ENCODE results near the gene MPHOSPH6.
"Not testable (repeated sequence)": the region's sequence is repeated elsewhere in the genome, so short reads cannot be mapped to it uniquely, and the experiment has no call there.

The MPHOSPH6 gene

GRCh38 chr16:82176204-82176603 is 6.2 kb upstream of the MPHOSPH6 start:
- DNase-seq (ENCODE audit: extremely low read depth in 1 of 2, low read depth in 1 of 2): no peak

GRCh38 chr16:82175627-82176026 is 5.6 kb upstream of the MPHOSPH6 start:
- no peak for DNase-seq (ENCODE audit: extremely low read depth in 1 of 2, low read depth in 1 of 2)

- DNase-seq (ENCODE audit: extremely low read depth in 1 of 2, low read depth in 1 of 2): no peak
These were observed 2.4 kb downstream of the MPHOSPH6 start for GRCh38 chr16:82167670-82168069.

GRCh38 chr16:82160226-82160625 is 9.8 kb downstream of the MPHOSPH6 start:
- DNase-seq (ENCODE audit: extremely low read depth in 1 of 2, low read depth in 1 of 2): no peak

- DNase-seq (ENCODE audit: extremely low read depth in 1 of 2, low read depth in 1 of 2): no peak
These were observed 12.2 kb downstream of the MPHOSPH6 start for GRCh38 chr16:82157836-82158235.

- DNase-seq (ENCODE audit: extremely low read depth in 1 of 2, low read depth in 1 of 2): no peak
These were observed 12.6 kb downstream of the MPHOSPH6 start for GRCh38 chr16:82157534-82157812.

- no peak for DNase-seq (ENCODE audit: extremely low read depth in 1 of 2, low read depth in 1 of 2)
These were observed 13.1 kb downstream of the MPHOSPH6 start for GRCh38 chr16:82156761-82157533.

GRCh38 chr16:82152641-82153112 is 17.3 kb downstream of the MPHOSPH6 start:
- DNase-seq (ENCODE audit: extremely low read depth in 1 of 2, low read depth in 1 of 2): no peak

- no peak for DNase-seq (ENCODE audit: extremely low read depth in 1 of 2, low read depth in 1 of 2)
These were observed 17.8 kb downstream of the MPHOSPH6 start for GRCh38 chr16:82152196-82152595.

GRCh38 chr16:82150549-82150948 is 19.5 kb downstream of the MPHOSPH6 start:
- no peak for DNase-seq (ENCODE audit: extremely low read depth in 1 of 2, low read depth in 1 of 2)

GRCh38 chr16:82149536-82149935 is 20.5 kb downstream of the MPHOSPH6 start:
- no peak for DNase-seq (ENCODE audit: extremely low read depth in 1 of 2, low read depth in 1 of 2)

GRCh38 chr16:82147546-82147945 is 22.5 kb downstream of the MPHOSPH6 start:
- DNase-seq (ENCODE audit: extremely low read depth in 1 of 2, low read depth in 1 of 2): no peak

GRCh38 chr16:82146957-82147356 is 23.1 kb downstream of the MPHOSPH6 start:
- DNase-seq (ENCODE audit: extremely low read depth in 1 of 2, low read depth in 1 of 2): no peak

GRCh38 chr16:82146556-82146955 is 23.5 kb downstream of the MPHOSPH6 start:
- DNase-seq (ENCODE audit: extremely low read depth in 1 of 2, low read depth in 1 of 2): no peak

GRCh38 chr16:82139286-82139571 is 30.8 kb downstream of the MPHOSPH6 start:
- not testable (repeated sequence) for DNase-seq (ENCODE audit: extremely low read depth in 1 of 2, low read depth in 1 of 2)

- no peak for DNase-seq (ENCODE audit: extremely low read depth in 1 of 2, low read depth in 1 of 2)
These were observed 31.3 kb downstream of the MPHOSPH6 start for GRCh38 chr16:82138478-82139285.

- no peak for DNase-seq (ENCODE audit: extremely low read depth in 1 of 2, low read depth in 1 of 2)
These were observed 32.2 kb downstream of the MPHOSPH6 start for GRCh38 chr16:82137822-82138167.

- DNase-seq (ENCODE audit: extremely low read depth in 1 of 2, low read depth in 1 of 2): no peak
These were observed 32.8 kb downstream of the MPHOSPH6 start for GRCh38 chr16:82136956-82137821.

GRCh38 chr16:82135844-82136243 is 34.2 kb downstream of the MPHOSPH6 start:
- no peak for DNase-seq (ENCODE audit: extremely low read depth in 1 of 2, low read depth in 1 of 2)

- no peak for DNase-seq (ENCODE audit: extremely low read depth in 1 of 2, low read depth in 1 of 2)
These were observed 35.2 kb downstream of the MPHOSPH6 start for GRCh38 chr16:82134846-82135245.

GRCh38 chr16:82133798-82134197 is 36.2 kb downstream of the MPHOSPH6 start:
- DNase-seq (ENCODE audit: extremely low read depth in 1 of 2, low read depth in 1 of 2): peak in 1 of 2 donors; percentile 0

GRCh38 chr16:82129881-82130280 is 40.1 kb downstream of the MPHOSPH6 start:
- DNase-seq (ENCODE audit: extremely low read depth in 1 of 2, low read depth in 1 of 2): no peak

Data from stimulated activated CD8-positive, alpha-beta memory T cell treated with anti-CD3 and anti-CD28 coated beads, Interleukin-7, amount 100 ng/mL, for 48 hours (primary cell).